ENCODE results near the gene COL6A1. TPM values are rescaled to one million over a fixed set of nuclear protein-coding genes. Genes with fewer than 3 reads are reported as not detected.

Gene COL6A1
- total RNA-seq, 4 donors from 2014 or later, result 96.1 to 213 (median 162) TPM

DNA sequence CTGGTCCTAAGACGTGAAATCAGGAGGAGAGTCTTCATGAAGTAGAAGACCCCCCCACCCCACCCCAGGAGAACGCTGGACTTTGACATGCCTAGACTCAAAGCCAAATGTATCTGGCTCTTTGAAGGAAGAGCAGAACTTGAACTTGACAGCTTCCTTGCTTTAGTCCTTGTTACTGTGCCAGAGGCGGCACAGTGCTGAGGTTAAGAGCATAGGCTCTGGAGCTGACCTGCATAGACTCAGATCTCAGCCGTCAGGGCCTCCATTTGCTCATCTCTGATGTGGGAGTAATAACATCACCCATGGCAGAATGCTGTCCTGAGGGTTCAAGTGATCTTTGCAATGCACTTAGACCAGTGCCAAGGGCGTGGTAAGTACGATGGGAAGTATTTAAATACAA, 39.0 kb downstream of the COL6A1 start:
- Histone ChIP-seq H3K4me1 (no peaks in the 10 kb centered on the region), H3K36me3 (no peaks in the 10 kb centered on the region), H3K27me3 (no peaks in the 10 kb centered on the region), H3K27ac (no peak overlapping the region), H3K4me3 (replicated peaks in 1 of 3) (no peak overlapping the region), H3K9me3 (no peaks in the 10 kb centered on the region)
- WGBS, 2 donors, result 87 to 93% methylated on average over 4 to 6 of the region's 6 CpGs
- no peak for DNase-seq
- intact Hi-C loops (cut with DNase I), result no loop called here
- TF ChIP-seq, protein P1, sequence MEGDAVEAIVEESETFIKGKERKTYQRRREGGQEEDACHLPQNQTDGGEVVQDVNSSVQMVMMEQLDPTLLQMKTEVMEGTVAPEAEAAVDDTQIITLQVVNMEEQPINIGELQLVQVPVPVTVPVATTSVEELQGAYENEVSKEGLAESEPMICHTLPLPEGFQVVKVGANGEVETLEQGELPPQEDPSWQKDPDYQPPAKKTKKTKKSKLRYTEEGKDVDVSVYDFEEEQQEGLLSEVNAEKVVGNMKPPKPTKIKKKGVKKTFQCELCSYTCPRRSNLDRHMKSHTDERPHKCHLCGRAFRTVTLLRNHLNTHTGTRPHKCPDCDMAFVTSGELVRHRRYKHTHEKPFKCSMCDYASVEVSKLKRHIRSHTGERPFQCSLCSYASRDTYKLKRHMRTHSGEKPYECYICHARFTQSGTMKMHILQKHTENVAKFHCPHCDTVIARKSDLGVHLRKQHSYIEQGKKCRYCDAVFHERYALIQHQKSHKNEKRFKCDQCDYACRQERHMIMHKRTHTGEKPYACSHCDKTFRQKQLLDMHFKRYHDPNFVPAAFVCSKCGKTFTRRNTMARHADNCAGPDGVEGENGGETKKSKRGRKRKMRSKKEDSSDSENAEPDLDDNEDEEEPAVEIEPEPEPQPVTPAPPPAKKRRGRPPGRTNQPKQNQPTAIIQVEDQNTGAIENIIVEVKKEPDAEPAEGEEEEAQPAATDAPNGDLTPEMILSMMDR (IDR thresholded peaks at IDR 0.05), result no peak
- TF ChIP-seq POLR2A (IDR thresholded peaks at IDR 0.05), result no peak

DNA sequence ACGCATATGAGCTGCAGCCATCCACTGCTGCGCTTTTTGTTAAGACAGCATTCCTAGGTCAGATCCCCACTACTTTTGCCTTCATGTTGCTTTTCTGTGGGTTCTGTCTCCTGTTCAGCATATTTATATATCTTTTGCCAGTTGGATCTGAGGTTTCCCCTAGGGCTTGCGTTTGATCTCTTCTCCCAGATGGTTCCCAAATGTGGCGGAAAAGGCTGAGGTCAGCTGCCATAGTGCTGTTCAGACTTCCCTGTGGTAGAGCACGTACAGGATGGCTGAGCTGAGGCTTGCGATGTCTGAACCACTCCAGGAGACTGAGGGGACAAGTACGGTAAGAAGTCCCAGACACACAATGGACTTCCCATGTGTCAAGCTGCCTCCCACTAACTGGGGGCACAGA, 39.8 kb downstream of the COL6A1 start:
- Histone ChIP-seq H3K27ac (no peak overlapping the region), H3K4me1 (no peaks in the 10 kb centered on the region), H3K9me3 (no peaks in the 10 kb centered on the region), H3K4me3 (replicated peaks in 1 of 3) (no peak overlapping the region), H3K27me3 (no peaks in the 10 kb centered on the region), H3K36me3 (no peaks in the 10 kb centered on the region)
- intact Hi-C loops (cut with DNase I), result no loop called here
- no peak for DNase-seq
- no peak for TF ChIP-seq POLR2A (IDR thresholded peaks at IDR 0.05)
- TF ChIP-seq, protein P1 (IDR thresholded peaks at IDR 0.05), result no peak
- WGBS, 2 donors, result 89 to 93% methylated on average over 7 of the region's 7 CpGs

DNA sequence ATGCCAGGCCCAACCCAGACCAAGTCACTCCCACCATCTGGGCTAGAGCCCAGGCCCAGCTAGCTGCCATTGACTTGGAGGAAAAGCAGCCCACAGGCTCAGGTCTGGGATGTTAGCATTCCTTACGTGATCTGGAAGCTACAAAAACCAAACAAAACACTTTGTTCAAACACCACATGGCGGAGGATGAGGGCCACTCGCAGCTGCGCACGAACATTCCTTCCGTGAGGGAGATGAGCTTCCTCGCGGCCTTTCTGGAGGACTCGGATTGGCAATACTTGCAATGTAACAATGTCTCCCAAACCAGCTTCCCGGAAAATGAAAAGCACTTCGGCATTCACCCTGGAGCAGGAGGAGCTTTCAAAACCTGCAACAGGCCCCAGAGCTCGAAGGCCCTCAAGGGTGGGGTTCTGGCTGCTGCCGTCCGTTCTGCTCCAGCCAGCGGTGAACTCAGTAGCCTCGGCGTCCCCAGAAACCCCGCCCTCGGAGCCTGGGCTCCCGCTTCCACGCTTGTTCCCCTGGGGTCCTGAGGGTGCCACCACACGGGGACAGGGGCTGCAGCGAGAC, 40.5 kb downstream of the COL6A1 start:
- Histone ChIP-seq H3K27me3 (no peaks in the 10 kb centered on the region), H3K4me3 (replicated peaks in 1 of 3) (no peak overlapping the region), H3K4me1 (no peaks in the 10 kb centered on the region), H3K36me3 (no peaks in the 10 kb centered on the region), H3K9me3 (no peaks in the 10 kb centered on the region), H3K27ac (no peak overlapping the region)
- DNase-seq, result no peak
- intact Hi-C loops (cut with DNase I), result no loop called here
- TF ChIP-seq POLR2A (IDR thresholded peaks at IDR 0.05), result no peak
- TF ChIP-seq, protein P1 (IDR thresholded peaks at IDR 0.05), result no peak
- WGBS, 2 donors, result 36 to 65% methylated on average over 9 to 20 of the region's 23 CpGs

DNA sequence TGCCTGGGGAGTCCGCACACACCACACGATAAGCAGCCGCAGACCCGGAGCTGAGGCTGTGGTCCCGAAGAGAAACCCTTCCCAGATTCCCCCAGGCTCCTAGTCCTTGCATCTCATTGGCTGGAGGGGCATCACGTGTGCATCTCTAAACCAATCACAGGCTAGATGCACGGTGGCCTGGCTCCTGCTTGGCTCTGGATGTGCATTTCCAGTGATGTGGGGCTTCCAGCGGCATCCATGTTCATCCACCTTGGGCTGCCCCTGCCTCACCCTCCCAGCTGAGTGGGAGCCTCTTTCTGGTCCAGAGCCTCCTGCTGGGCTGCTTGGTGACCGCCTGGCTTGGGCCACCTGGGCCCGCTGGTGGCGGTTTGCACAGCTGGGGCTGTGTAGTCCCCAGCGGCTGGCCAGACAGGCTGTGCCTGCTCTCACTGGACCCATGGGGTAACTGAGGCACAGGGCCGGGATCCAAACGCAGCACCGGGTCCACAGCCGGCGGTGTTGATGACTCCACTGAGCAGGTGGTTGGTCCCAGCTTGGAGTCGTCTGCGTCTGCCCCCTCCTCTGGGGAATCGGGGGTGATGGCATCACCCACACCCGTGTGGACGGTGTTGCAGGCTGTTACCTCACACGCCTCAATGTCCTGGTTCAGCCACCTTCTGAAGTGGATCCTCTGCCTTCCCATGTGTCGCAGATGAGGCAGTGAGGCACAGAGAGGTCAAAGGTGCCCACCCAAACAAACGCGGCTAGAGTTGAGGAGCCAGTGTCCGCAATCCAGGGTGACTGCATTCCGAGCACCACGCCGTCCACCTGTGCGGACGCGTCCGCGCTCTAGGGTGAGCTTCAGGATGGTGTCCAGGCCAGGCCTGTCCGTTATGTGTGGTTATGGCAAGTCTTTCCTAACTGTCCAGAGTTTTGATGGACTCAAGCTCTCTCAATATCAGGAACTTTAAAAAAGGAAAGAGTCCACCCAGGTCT, 41.3 kb downstream of the COL6A1 start:
- no peak overlapping the region for H3K4me3 ChIP-seq (replicated peaks in 1 of 3)
- no peak overlapping the region for H3K27ac ChIP-seq
- H3K36me3 ChIP-seq, result no peaks in the 10 kb centered on the region
- DNase-seq, result no peak
- 88 to 90% methylated on average over 17 to 21 of the region's 36 CpGs for WGBS, 2 donors
- no peaks in the 10 kb centered on the region for H3K27me3 ChIP-seq
- H3K9me3 ChIP-seq, result no peaks in the 10 kb centered on the region
- H3K4me1 ChIP-seq, result no peaks in the 10 kb centered on the region
- TF ChIP-seq, protein P1 (IDR thresholded peaks at IDR 0.05), result no peak
- TF ChIP-seq POLR2A (IDR thresholded peaks at IDR 0.05), result no peak
- intact Hi-C loops (cut with DNase I), result no loop called here

DNA sequence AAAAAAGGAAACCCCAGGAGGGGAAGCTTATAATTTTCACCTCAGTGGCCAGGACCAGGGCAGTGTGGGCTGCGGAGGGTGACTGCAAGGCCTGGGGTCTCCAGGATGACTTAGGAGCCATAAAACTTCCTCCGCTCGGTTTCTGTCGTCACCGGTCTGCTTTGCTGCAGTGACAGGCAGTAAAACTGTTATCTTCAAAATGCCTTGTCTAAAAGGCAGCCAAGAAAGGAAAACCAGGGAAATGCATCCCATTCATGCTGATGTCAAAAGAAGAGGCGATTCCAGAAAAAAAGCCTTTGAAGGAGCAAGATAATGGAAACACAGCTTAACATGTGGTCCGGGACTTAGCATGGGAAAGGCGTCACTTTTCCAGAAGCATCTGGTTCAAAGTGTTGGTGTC, 42.0 kb downstream of the COL6A1 start:
- 89 to 90% methylated on average over 8 of the region's 8 CpGs for WGBS, 2 donors

More for the DNA sequence above, 42.0 kb downstream of the COL6A1 start:
- DNase-seq, result no peak
- Histone ChIP-seq H3K27ac (no peak overlapping the region), H3K4me3 (replicated peaks in 1 of 3) (no peak overlapping the region), H3K27me3 (no peaks in the 10 kb centered on the region), H3K36me3 (no peaks in the 10 kb centered on the region), H3K4me1 (no peaks in the 10 kb centered on the region), H3K9me3 (no peaks in the 10 kb centered on the region)
- TF ChIP-seq POLR2A (IDR thresholded peaks at IDR 0.05), result no peak
- TF ChIP-seq, protein P1 (IDR thresholded peaks at IDR 0.05), result no peak
- intact Hi-C loops (cut with DNase I), result no loop called here
